Colonic mucosa (tissue), 4 donors: ENCODE measurements around the gene TRAPPC2L. TPM values are rescaled to one million over a fixed set of nuclear protein-coding genes. Genes with fewer than 3 reads are reported as not detected.

Source experiments
- DNase-seq: peaks from one replicate; pipeline ENCODE4 v3.0.0-alpha.2; 2020
- H3K27ac ChIP-seq: fragments of 200-600 bp; one replicate; pipeline ENCODE4 v1.8.0; 2021
- H3K27me3 ChIP-seq: fragments of 200-600 bp; one replicate; pipeline ENCODE4 v1.8.0; 2021
- H3K36me3 ChIP-seq: fragments of 200-600 bp; one replicate; pipeline ENCODE4 v1.8.0; 2021
- H3K4me1 ChIP-seq: fragments of 200-600 bp; one replicate; pipeline ENCODE4 v1.8.0; 2021; ENCODE audit warnings: mild to moderate bottlenecking
- H3K4me3 ChIP-seq: fragments of 200-600 bp; one replicate; pipeline ENCODE4 v1.8.0; 2021
- H3K9ac ChIP-seq, 2 donors: one replicate each; pipeline ENCODE4 v1.7.0; 2013; ENCODE audit warnings: control low read depth in 2 of 2, low read depth in 2 of 2, low read length in 2 of 2
- H3K9me3 ChIP-seq: fragments of 200-600 bp; one replicate; pipeline ENCODE4 v1.8.0; 2021
- CTCF ChIP-seq: fragments of 200-600 bp; IDR thresholded peaks from one replicate; pipeline ENCODE4 v1.8.0; 2022; ENCODE audit warnings: antibody characterized with exemption, mild to moderate bottlenecking
- intact Hi-C: fragments of 100-400 bp; cut with DNase I; formaldehyde crosslinking; loops from one replicate; pipeline ENCODE4 v1.14.1; 2022
- total RNA-seq, 2 donors: library from RNA; stranded (reverse); fragmentation: NEBNext Ultra II Directional in 1 of 2; extraction: Animal tissue kit (Norgen Biotek cat#: 25700) in 1 of 2; gene quantifications; one replicate each; pipeline ENCODE4 v1.2.1, GENCODE V29; 2021
- donor health status: healthy.
- donor health status: DM: no; HTN: no; CAD: no.
- donor health status: DM: no; HTN: no; CAD: no.

TRAPPC2L gene
- total RNA-seq, 2 donors from 2014 or later, result 33.8 to 57.3 TPM

DNA sequence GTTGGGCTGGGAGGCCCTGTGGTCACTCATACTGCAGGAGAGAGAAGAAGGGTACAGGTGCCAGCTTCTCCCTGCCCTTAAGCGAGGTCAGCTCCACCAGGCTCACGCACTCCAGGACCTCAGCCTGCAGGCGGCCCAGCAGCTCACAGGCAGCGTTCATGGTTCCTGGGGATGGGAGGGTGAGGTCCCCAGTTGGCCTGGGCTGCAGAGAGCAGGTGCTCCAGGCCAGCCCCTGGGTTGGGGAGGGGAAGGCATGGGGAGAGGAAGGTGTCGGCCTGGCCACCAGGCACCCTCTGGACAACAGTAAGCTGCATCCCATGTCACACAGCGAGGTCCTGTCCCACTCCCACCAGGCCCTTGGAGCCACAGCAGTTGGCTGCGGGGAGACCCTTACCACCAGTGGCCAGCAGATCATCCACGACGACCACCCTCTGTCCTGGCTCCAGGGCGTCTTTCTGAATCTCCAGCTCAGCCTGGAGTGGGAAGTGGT lies 47.2 kb upstream of the TRAPPC2L start:
- intact Hi-C loops, result loop anchor here (5.0 kb wide), 1 partner anchor 48 kb away; the partner anchor contains the start of genes GALNS and TRAPPC2L
- no peaks in the 10 kb centered on the region for H3K36me3 ChIP-seq
- no peak overlapping the region for H3K27ac ChIP-seq
- no peak for DNase-seq
- H3K4me1 ChIP-seq, result peaks cover 13% of the 10 kb centered on the region
- no peaks in the 10 kb centered on the region for H3K27me3 ChIP-seq
- TF ChIP-seq CTCF, result no peak
- no peaks in the 10 kb centered on the region for H3K9me3 ChIP-seq
- H3K4me3 ChIP-seq, result no peak overlapping the region
- H3K9ac ChIP-seq, result peak overlapping the region; percentile 35 to 90

DNA sequence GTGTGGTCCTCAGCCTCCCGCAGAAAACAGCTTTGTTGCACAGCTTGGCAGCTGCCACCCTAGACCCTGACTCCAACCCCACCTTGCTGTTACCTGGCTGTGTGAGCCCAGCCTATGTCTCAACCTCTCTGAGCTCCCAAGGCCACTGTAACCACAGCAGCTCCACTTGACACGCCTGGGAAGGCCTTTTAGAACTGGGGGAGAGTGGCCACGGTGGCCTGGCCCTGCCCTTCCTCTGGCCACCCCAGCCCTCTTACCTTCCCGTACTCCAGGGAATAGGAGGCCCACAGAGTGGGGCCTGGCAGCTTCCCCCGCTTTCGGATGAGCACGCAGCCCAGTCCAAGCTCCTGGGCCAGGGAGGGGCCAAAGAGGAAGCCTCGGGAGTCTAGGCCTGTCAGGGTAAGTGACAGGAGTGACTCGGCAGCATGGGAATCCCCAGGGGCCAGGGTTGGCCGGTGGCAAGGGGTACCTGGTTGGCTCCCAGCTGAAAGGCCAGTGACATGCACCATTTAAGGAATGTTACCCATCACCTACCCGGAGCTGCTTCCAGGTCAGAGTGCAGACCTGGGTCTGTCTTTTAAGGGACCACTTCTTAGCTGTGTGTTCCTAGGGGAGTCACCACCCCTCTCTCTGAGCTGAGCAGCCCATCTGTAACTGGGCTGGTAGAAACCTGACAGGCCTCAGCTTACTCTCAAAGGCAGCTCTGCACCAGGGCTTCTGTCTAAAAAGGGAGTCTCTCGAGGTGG lies 46.6 kb upstream of the TRAPPC2L start:
- Histone ChIP-seq H3K36me3 (no peaks in the 10 kb centered on the region), H3K4me1 (peaks cover 11% of the 10 kb centered on the region), H3K9me3 (no peaks in the 10 kb centered on the region), H3K27me3 (no peaks in the 10 kb centered on the region), H3K9ac (peak overlapping the region; percentile 90 to 97), H3K27ac (peak overlapping the region; percentile 96), H3K4me3 (peak overlapping the region; percentile 75)
- TF ChIP-seq CTCF, result no peak
- intact Hi-C loops, result loop anchor here (5.0 kb wide), 1 partner anchor 47 kb away; the partner anchor contains the start of genes GALNS and TRAPPC2L
- no peak for DNase-seq

GRCh38 chr16:88810912-88811768 lies 45.8 kb upstream of the TRAPPC2L start:
- intact Hi-C loops, result loop anchor here (5.0 kb wide), 1 partner anchor 46 kb away; the partner anchor contains the start of genes GALNS and TRAPPC2L

DNA sequence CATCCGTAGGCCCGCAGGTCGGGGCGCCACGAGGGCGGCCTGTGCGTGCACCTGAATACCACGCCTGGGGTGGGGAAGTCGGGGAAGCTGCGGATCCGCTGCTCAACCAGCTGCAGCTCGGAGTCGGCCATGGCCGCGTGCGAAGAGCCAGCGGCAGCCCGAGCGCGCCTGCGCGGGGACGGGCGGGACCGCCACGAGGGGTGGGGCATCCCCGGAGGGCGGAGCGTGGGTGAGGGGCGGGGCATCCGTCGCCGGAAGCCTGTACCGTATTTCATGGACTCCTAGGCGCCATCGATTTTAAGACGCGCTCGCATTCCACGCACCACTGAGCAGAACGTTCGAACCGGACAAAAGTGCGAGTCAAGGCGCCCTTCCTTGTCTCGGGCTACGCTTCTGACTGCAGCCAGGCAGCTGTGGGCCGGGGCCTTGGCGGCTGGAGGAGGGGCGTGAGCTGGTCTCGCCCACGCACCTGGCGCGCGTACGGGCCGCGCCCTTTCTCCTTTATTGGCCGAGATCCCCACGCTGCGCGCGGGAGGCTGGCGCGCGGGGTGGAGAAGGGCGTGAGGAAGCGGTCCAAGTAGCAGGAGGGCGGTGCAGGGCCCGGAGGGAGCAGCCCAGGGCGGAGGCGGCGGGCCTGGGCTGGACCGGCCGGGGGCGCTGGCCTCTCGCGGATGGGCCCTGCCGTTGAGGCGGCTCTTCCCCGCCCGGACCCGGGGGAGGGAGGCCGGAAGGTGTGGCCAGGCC lies 45.0 kb upstream of the TRAPPC2L start, which contains the start of gene APRT:
APRT (minus strand) TSS at position 160 of the 744 bp plus-strand sequence; CDS start at position 131, 29 bp downstream.
- intact Hi-C loops, result loop anchor here (5.0 kb wide), 1 partner anchor 45 kb away; the partner anchor contains the start of genes GALNS and TRAPPC2L

More at GRCh38 chr16:88810912-88811768, 45.8 kb upstream of the TRAPPC2L start:
- DNase-seq, result peak; percentile 83
- H3K27ac ChIP-seq, result peak overlapping the region; percentile 96
- no peaks in the 10 kb centered on the region for H3K36me3 ChIP-seq
- H3K9me3 ChIP-seq, result no peaks in the 10 kb centered on the region
- peaks cover 11% of the 10 kb centered on the region for H3K4me1 ChIP-seq
- peak overlapping the region; percentile 90 to 97 for H3K9ac ChIP-seq
- no peak for TF ChIP-seq CTCF
- H3K27me3 ChIP-seq, result no peaks in the 10 kb centered on the region
- peak overlapping the region; percentile 75 for H3K4me3 ChIP-seq

More for the DNA sequence above, 45.0 kb upstream of the TRAPPC2L start, which contains the start of gene APRT:
- Histone ChIP-seq H3K27ac (peak within 1 kb of the TSS; percentile 96), H3K9ac (peak within 1 kb of the TSS; percentile 90 to 97), H3K9me3 (no peaks in the 10 kb centered on the region), H3K4me3 (peak within 1 kb of the TSS; percentile 75), H3K27me3 (no peaks in the 10 kb centered on the region), H3K36me3 (no peaks in the 10 kb centered on the region), H3K4me1 (peaks cover 11% of the 10 kb centered on the region)
- DNase-seq, result peak; percentile 96
- no peak for TF ChIP-seq CTCF
